GM12878 (cell line): ENCODE measurements around the gene RAI14. TPM values are rescaled to one million over a fixed set of nuclear protein-coding genes. Genes with fewer than 3 reads are reported as not detected.

Experiments
- ATAC-seq: fragments of 200-7000 bp; cut with Tn5 transposase; 3 replicates; pipeline ENCODE4 v1.9.1; 2020; ENCODE audit warnings: mild to moderate bottlenecking, moderate library complexity
- BruUV-seq: library from RNA; stranded (reverse); fragments of 400-500 nt; replicated peaks from 2 replicates; lab custom pipeline; 2021; lab: Mats Ljungman, UMichigan
- CTCF ChIA-PET: fragments of 300-600 bp; sonication (Branson Sonifier 250); formaldehyde crosslinking; extraction: SDS; loops from one replicate; lab custom pipeline; 2021; ENCODE audit warnings: inconsistent platforms; lab: Yijun Ruan, JAX
- POLR2A ChIA-PET: fragments of 350-600 bp; formaldehyde crosslinking; extraction: SDS; loops from one replicate; lab custom pipeline; 2021; ENCODE audit warnings: inconsistent platforms; lab: Charles Lee
- RAD21 ChIA-PET: fragments of 300-600 bp; sonication (Branson Sonifier 250); formaldehyde crosslinking; loops from one replicate; lab custom pipeline; 2023; ENCODE audit warnings: antibody characterized with exemption; ENCODE audit not compliant: unreplicated experiment; lab: Charles Lee
- SMC1A ChIA-PET: fragments of 300-600 bp; sonication (Branson Sonifier 250); formaldehyde crosslinking; loops from one replicate; lab custom pipeline; 2023; ENCODE audit not compliant: unreplicated experiment, uncharacterized antibody; lab: Charles Lee
- DNase-seq: peaks from one replicate; pipeline ENCODE4 v3.0.0-alpha.2; 2011; ENCODE audit warnings: low read depth, low spot score
- FAIRE-seq: peaks from 3 replicates; lab custom pipeline; 2011; peaks lifted over from hg19 to GRCh38; lab: Jason Lieb, UNC
- H2AFZ ChIP-seq: 2 replicates; pipeline ENCODE4 v1.6.0; 2011; ENCODE audit warnings: low read depth, low read length, control low read depth; ENCODE audit not compliant: control insufficient read depth
- H3K27ac ChIP-seq: 2 replicates; pipeline ENCODE4 v1.5.1; 2011; ENCODE audit warnings: control low read depth; ENCODE audit not compliant: control insufficient read depth, insufficient read depth
- H3K27me3 ChIP-seq, 2 experiments: replicated peaks in 1 of 2; 2 replicates each; pipeline versions ENCODE4 v1.6.0 to v1.6.1; 2011; ENCODE audit warnings: low read length in 1 of 2; ENCODE audit not compliant: control insufficient read depth in 2 of 2, insufficient read depth in 2 of 2
- H3K36me3 ChIP-seq, 2 experiments: 2 replicates each; pipeline ENCODE4 v1.5.1; 2011; ENCODE audit warnings: low read length in 1 of 2; ENCODE audit not compliant: control insufficient read depth in 2 of 2, insufficient read depth in 2 of 2
- H3K4me1 ChIP-seq: 2 replicates; pipeline ENCODE4 v1.6.1; 2011; ENCODE audit warnings: mild to moderate bottlenecking, low read length, moderate library complexity, mixed read lengths; ENCODE audit not compliant: control insufficient read depth, insufficient read depth
- H3K4me2 ChIP-seq: 2 replicates; pipeline ENCODE4 v1.6.0; 2011; ENCODE audit warnings: control low read depth; ENCODE audit not compliant: control insufficient read depth, insufficient read depth
- H3K4me3 ChIP-seq: fragments of 200-600 bp; sonication (generic); 2 replicates; pipeline ENCODE4 v1.5.1; 2016
- H3K79me2 ChIP-seq: 2 replicates; pipeline ENCODE4 v1.6.0; 2011; ENCODE audit warnings: low read length; ENCODE audit not compliant: control insufficient read depth, insufficient read depth
- H3K9ac ChIP-seq: 2 replicates; pipeline ENCODE4 v1.8.0; 2011; ENCODE audit warnings: low read length, control low read depth, mixed read lengths; ENCODE audit not compliant: control insufficient read depth, insufficient read depth
- H3K9me3 ChIP-seq: replicated peaks from 3 replicates; pipeline ENCODE4 v1.5.1; 2011; ENCODE audit warnings: mild to moderate bottlenecking, low read length; ENCODE audit not compliant: control insufficient read depth, insufficient read depth
- H4K20me1 ChIP-seq: 2 replicates; pipeline ENCODE4 v1.6.0; 2011; ENCODE audit not compliant: control insufficient read depth, insufficient read depth
- DPF2 ChIP-seq: fragments of 450-650 bp; IDR thresholded peaks from 2 replicates; pipeline ENCODE4 v1.6.1; 2017; ENCODE audit warnings: mild to moderate bottlenecking
- FOXM1 ChIP-seq: IDR thresholded peaks from 2 replicates; pipeline ENCODE4 v1.6.1; 2012; ENCODE audit warnings: low read depth, mild to moderate bottlenecking, inconsistent platforms, low read length, moderate library complexity
- GABPA ChIP-seq: IDR thresholded peaks from 2 replicates; pipeline ENCODE4 v1.6.1; 2014; ENCODE audit warnings: antibody characterized with exemption, low read depth, mild to moderate bottlenecking, inconsistent platforms
- IRF5 ChIP-seq: fragments of 450-650 bp; IDR thresholded peaks from 2 replicates; pipeline ENCODE4 v1.6.1; 2017; ENCODE audit warnings: borderline replicate concordance
- MEF2A ChIP-seq: IDR thresholded peaks from 2 replicates; pipeline ENCODE4 v1.6.1; 2011; ENCODE audit warnings: low read depth, mild to moderate bottlenecking, low read length, moderate library complexity; ENCODE audit not compliant: insufficient read depth
- NFXL1 ChIP-seq: fragments of 450-650 bp; IDR thresholded peaks from 2 replicates; pipeline ENCODE4 v1.6.1; 2017; ENCODE audit warnings: antibody characterized with exemption, mild to moderate bottlenecking, borderline replicate concordance
- NR2C2 ChIP-seq: IDR thresholded peaks from 2 replicates; pipeline ENCODE4 v1.6.1; 2011; ENCODE audit warnings: borderline replicate concordance, low read depth; ENCODE audit not compliant: control insufficient read depth, insufficient read length
- PBX3 ChIP-seq: IDR thresholded peaks from 2 replicates; pipeline ENCODE4 v1.6.1; 2011; ENCODE audit warnings: mild to moderate bottlenecking, low read depth, low read length, moderate library complexity; ENCODE audit not compliant: insufficient replicate concordance
- RAD21 ChIP-seq: IDR thresholded peaks from 2 replicates; pipeline ENCODE4 v1.6.1; 2011; ENCODE audit warnings: mild to moderate bottlenecking, low read depth, low read length, moderate library complexity; ENCODE audit not compliant: insufficient read depth
- RFX5 ChIP-seq: IDR thresholded peaks from 2 replicates; pipeline ENCODE4 v1.6.1; 2011; ENCODE audit warnings: low read depth, low read length, improper control_type of control experiment
- SMC3 ChIP-seq: IDR thresholded peaks from 2 replicates; pipeline ENCODE4 v1.6.1; 2011; ENCODE audit warnings: low read length, improper control_type of control experiment, borderline replicate concordance
- STAT1 ChIP-seq: fragments of 450-650 bp; conservative IDR thresholded peaks from 2 replicates; pipeline ENCODE4 v1.6.1; 2014; ENCODE audit warnings: antibody characterized with exemption, mild to moderate bottlenecking
- USF2 ChIP-seq: IDR thresholded peaks from 2 replicates; pipeline ENCODE4 v1.6.1; 2011; ENCODE audit warnings: low read depth, low read length, improper control_type of control experiment, borderline replicate concordance
- ZNF207 ChIP-seq: fragments of 450-650 bp; IDR thresholded peaks from 2 replicates; pipeline ENCODE4 v1.6.1; 2014; ENCODE audit warnings: antibody characterized with exemption, mild to moderate bottlenecking, borderline replicate concordance
- ZNF687 ChIP-seq: fragments of 450-650 bp; IDR thresholded peaks from 2 replicates; pipeline ENCODE4 v1.6.1; 2017; ENCODE audit warnings: mild to moderate bottlenecking, moderate library complexity
- WGBS: methylation state at CpG from one replicate; pipeline ENCODE4 v1.1.6; 2016; ENCODE audit warnings: low lambda C conversion rate; ENCODE audit not compliant: insufficient replicate concordance, insufficient coverage; ENCODE audit errors: missing lambda C conversion rate; 5-methylcytosine and 5-hydroxymethylcytosine counted together
- in situ Hi-C: fragments of 300-500 bp; cut with MboI; formaldehyde crosslinking; loops from 9 replicates; pipeline ENCODE4 v1.14.3; 2018; ENCODE audit warnings: mixed read lengths
- intact Hi-C: fragments of 100-400 bp; cut with micrococcal nuclease; formaldehyde crosslinking; loops from one replicate; pipeline ENCODE4 v1.14.2; 2022; ENCODE audit not compliant: unreplicated experiment
- polyA plus RNA-seq, 11 experiments: library from polyadenylated mRNA; depleted of rRNA in 4 of 11; unstranded in 6 of 11; stranded (reverse) in 5 of 11; fragments of >200 nt; fragmentation: Nextera tagmentation in 4 of 11; fragmentation: Illumina TruSeq in 1 of 11; extraction: Ambion mirVana in 4 of 11; extraction: Trizol in 1 of 11; gene quantifications; 1 replicate in 1 of 11; 2 replicates in 10 of 11; pipeline versions ENCODE4 v1.2.1 to v1.2.3, GENCODE V29; 2011 to 2016; ENCODE audit warnings: inconsistent platforms in 2 of 11, missing spikeins in 2 of 11, low read depth in 1 of 11
- total RNA-seq, 4 experiments: library from RNA; depleted of rRNA in 3 of 4; stranded (reverse); fragments of >200 nt in 3 of 4; fragmentation: Illumina TruSeq in 1 of 4; extraction: Trizol in 1 of 4; gene quantifications; 2 replicates each; pipeline versions ENCODE4 v1.2.1 to v1.2.3, GENCODE V29; 2013 to 2021

The RAI14 gene
- total and polyA plus RNA-seq, 10 of the 15 experiments (the other 5 are each of a cell fraction or from before 2014, with no cell fraction given), result 0.18 to 4.6 (median 1.9) TPM

- Histone ChIP-seq H4K20me1 (no peaks in the 10 kb centered on the region), H2AFZ (no peak overlapping the region), H3K9me3 (no peaks in the 10 kb centered on the region), H3K9ac (no peak overlapping the region), H3K79me2 (no peaks in the 10 kb centered on the region), H3K27ac (no peak overlapping the region), H3K4me1 (no peaks in the 10 kb centered on the region), H3K36me3 (no peaks in the 10 kb centered on the region), H3K27me3 (peaks cover 9 to 14% of the 10 kb centered on the region in 2 experiments), H3K4me2 (no peak overlapping the region), H3K4me3 (no peak overlapping the region)
- FAIRE-seq, result no peak
- TF ChIP-seq NR2C2 (no peak), FOXM1 (no peak), ZNF687 (no peak), GABPA (no peak), RAD21 (no peak), SMC3 (no peak), MEF2A (no peak), PBX3 (no peak), STAT1 (no peak), USF2 (no peak), RFX5 (no peak), NFXL1 (no peak), ZNF207 (no peak), DPF2 (no peak), IRF5 (no peak)
- ChIA-PET CTCF (no interaction called here), SMC1A (no interaction called here), RAD21 (no interaction called here), POLR2A (no interaction called here)
- no peak for ATAC-seq
- no TSS peak for BruUV-seq
- WGBS, result 61% methylated on average over 4 of the region's 4 CpGs
- intact Hi-C loops, result no loop called here
- DNase-seq, result no peak
- in situ Hi-C loops, result no loop called here
Observed at GRCh38 chr5:34657988-34658387, 1.9 kb downstream of the RAI14 start.
